HEK293 (cell line): ENCODE data around the gene RBM20.

Experiments used
- AEBP2 ChIP-seq: fragments of 450-650 bp; formaldehyde crosslinking; IDR thresholded peaks from 2 replicates; pipeline ENCODE4 v1.5.1; 2016; ENCODE audit warnings: missing biosample characterization, missing genetic modification characterization, borderline replicate concordance
- CTCF ChIP-seq: fragments of 450-650 bp; formaldehyde crosslinking; IDR thresholded peaks from 2 replicates; pipeline ENCODE4 v1.5.1; 2016; ENCODE audit warnings: missing biosample characterization, missing genetic modification characterization
- GLI2 ChIP-seq: fragments of 450-650 bp; formaldehyde crosslinking; IDR thresholded peaks from 2 replicates; pipeline ENCODE4; 2017; ENCODE audit warnings: missing biosample characterization, missing genetic modification characterization, low read depth, borderline replicate concordance
- KLF17 ChIP-seq: fragments of 450-650 bp; formaldehyde crosslinking; IDR thresholded peaks from 2 replicates; pipeline ENCODE4 v1.5.1; 2016; ENCODE audit warnings: missing biosample characterization, missing genetic modification characterization
- SETDB1 ChIP-seq: IDR thresholded peaks from one replicate; pipeline ENCODE4 v1.6.1; 2017; ENCODE audit warnings: mild to moderate bottlenecking, low read length, moderate library complexity, mixed read lengths; ENCODE audit not compliant: insufficient read length
- ZBTB11 ChIP-seq: fragments of 450-650 bp; formaldehyde crosslinking; conservative IDR thresholded peaks from 2 replicates; pipeline ENCODE4 v1.5.1; 2016; ENCODE audit warnings: low read depth, missing biosample characterization, missing genetic modification characterization
- ZNF114 ChIP-seq: fragments of 450-650 bp; formaldehyde crosslinking; IDR thresholded peaks from 2 replicates; pipeline ENCODE4 v1.5.0; 2017; ENCODE audit warnings: missing biosample characterization, missing genetic modification characterization
- ZNF121 ChIP-seq: fragments of 450-650 bp; formaldehyde crosslinking; IDR thresholded peaks from 2 replicates; pipeline ENCODE4 v1.5.1; 2016; ENCODE audit warnings: missing biosample characterization, missing genetic modification characterization
- ZNF23 ChIP-seq: fragments of 450-650 bp; formaldehyde crosslinking; IDR thresholded peaks from 2 replicates; pipeline ENCODE4 v1.5.1; 2016; ENCODE audit warnings: missing biosample characterization, missing genetic modification characterization, borderline replicate concordance
- ZNF24 ChIP-seq: fragments of 450-650 bp; formaldehyde crosslinking; IDR thresholded peaks from 2 replicates; pipeline ENCODE4 v1.5.1; 2016; ENCODE audit warnings: missing biosample characterization, missing genetic modification characterization
- ZNF248 ChIP-seq: fragments of 450-650 bp; formaldehyde crosslinking; IDR thresholded peaks from 2 replicates; pipeline ENCODE4 v1.5.1; 2017; ENCODE audit warnings: missing biosample characterization, missing genetic modification characterization
- ZNF561 ChIP-seq: fragments of 450-650 bp; IDR thresholded peaks from 2 replicates; pipeline ENCODE4 v1.5.1; 2018; ENCODE audit warnings: missing biosample characterization, missing genetic modification characterization, borderline replicate concordance
- ZNF624 ChIP-seq: fragments of 450-650 bp; formaldehyde crosslinking; IDR thresholded peaks from 2 replicates; pipeline ENCODE4 v1.5.1; 2017; ENCODE audit warnings: missing biosample characterization, missing genetic modification characterization
- ZNF701 ChIP-seq: fragments of 450-650 bp; formaldehyde crosslinking; IDR thresholded peaks from 2 replicates; pipeline ENCODE4 v1.5.1; 2016; ENCODE audit warnings: missing biosample characterization, missing genetic modification characterization

- TF ChIP-seq ZBTB11 (tag by site-specific recombination) (no peak), ZNF114 (no peak), CTCF (tag by site-specific recombination) (no peak), GLI2 (tag by site-specific recombination) (no peak), ZNF561 (tag by site-specific recombination) (no peak), AEBP2 (tag by site-specific recombination) (no peak), ZNF23 (tag by site-specific recombination) (no peak), ZNF701 (tag by site-specific recombination) (no peak), ZNF24 (tag by site-specific recombination) (no peak), ZNF624 (tag by site-specific recombination) (no peak), ZNF248 (tag by site-specific recombination) (no peak), KLF17 (tag by site-specific recombination) (no peak), ZNF121 (tag by site-specific recombination) (no peak), SETDB1 (no peak)
These were observed 55.8 kb downstream of the RBM20 start for GRCh38 chr10:110699859-110700468.
